ENCODE data around the gene AAR2.

Gene AAR2

GRCh38 chr20:36274181-36274841 is 38.0 kb downstream of the AAR2 start:
- DNase-seq, result peak in 6 of 10 donors; percentile 37 to 93 (median 68)
- intact Hi-C loops (cut with DNase I), result no loop called here

- no peak for DNase-seq
- intact Hi-C loops (cut with DNase I), result no loop called here
Measured at GRCh38 chr20:36275011-36275410, 38.7 kb downstream of the AAR2 start.

DNA sequence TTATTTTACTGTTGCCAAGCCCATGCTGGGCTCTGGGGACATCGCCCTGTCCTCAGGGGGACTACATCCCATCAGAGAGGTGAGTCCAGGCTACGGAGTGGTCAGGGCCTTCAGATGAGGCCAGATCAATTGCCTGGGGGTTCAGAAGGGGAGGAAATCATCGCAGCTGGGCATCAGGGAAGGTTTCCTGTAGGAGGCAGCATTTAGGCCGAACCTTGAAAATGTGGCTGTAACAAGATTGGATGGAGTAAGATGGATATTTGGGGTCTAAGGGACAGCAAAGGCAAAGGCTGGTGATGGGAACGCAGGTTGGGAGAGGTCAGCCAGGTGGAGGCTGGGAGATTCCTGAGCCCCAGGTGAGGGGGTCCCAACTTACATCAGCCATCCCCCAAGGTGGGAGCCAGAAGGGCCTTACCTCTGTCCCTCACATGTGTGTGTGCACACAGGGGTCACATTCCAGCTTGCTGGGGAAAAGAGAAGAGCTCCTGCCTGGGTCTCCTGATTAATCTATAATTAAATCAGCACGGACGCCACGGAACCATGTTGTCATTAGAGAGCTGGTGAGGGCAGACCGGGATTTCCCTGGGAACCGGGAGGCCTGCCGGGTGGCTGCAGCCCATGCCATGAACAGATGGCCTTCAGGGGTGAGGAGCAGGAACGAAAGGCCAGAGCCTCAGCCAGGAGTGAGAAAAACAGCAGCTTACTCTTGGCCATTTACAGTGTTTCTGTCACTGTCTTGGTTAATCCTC is 39.3 kb downstream of the AAR2 start:
- intact Hi-C loops (cut with DNase I), result no loop called here
- no peak for DNase-seq

GRCh38 chr20:36277546-36277945 is 41.3 kb downstream of the AAR2 start:
- intact Hi-C loops (cut with DNase I), result no loop called here
- no peak for DNase-seq

DNA sequence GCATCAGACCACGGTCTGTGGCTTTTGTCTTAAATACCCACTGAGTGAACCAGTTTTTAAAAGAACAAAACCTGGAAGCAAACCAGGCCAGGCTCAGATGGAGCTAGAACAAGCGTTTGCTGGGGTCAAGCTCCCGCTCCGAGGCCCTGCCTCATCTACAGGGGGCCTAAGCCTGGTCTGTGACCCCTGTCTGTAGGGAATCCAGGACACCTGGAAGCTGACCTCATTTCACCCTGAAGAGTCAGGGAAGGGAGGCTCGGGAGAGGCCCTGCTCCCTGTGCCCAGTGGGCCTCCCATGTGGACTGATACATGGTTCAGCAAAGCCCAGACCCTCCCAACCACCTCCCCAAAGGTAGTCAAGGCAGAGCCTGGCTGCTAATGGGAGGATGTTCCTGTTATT is 43.1 kb downstream of the AAR2 start:
- no peak for DNase-seq
- intact Hi-C loops (cut with DNase I), result no loop called here

DNA sequence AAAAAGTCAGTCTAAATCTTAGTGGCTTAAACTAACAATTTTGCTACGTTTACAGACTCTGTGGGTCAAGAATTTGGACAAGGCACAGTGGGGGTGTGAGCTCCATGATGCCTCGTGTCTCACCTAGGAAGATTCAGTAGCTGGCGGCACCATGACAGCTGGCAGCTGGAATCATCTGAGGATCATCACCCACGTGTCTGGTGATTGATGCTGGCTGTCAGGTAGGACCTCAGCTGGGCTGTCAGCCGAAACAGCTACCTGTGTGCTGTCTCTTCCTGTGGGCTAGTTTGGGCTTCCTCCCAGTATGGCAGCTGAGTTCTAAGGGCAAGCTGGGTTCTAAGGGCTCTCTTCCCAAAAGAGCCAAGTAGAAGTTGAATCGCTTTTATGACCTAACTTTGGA is 43.5 kb downstream of the AAR2 start:
- intact Hi-C loops (cut with DNase I), result no loop called here
- DNase-seq, result no peak

GRCh38 chr20:36281785-36282380 is 45.6 kb downstream of the AAR2 start:
- intact Hi-C loops (cut with DNase I), result no loop called here
- no peak for DNase-seq

GRCh38 chr20:36284751-36285150 is 48.5 kb downstream of the AAR2 start:
- intact Hi-C loops (cut with DNase I), result no loop called here
- DNase-seq, result no peak

DNA sequence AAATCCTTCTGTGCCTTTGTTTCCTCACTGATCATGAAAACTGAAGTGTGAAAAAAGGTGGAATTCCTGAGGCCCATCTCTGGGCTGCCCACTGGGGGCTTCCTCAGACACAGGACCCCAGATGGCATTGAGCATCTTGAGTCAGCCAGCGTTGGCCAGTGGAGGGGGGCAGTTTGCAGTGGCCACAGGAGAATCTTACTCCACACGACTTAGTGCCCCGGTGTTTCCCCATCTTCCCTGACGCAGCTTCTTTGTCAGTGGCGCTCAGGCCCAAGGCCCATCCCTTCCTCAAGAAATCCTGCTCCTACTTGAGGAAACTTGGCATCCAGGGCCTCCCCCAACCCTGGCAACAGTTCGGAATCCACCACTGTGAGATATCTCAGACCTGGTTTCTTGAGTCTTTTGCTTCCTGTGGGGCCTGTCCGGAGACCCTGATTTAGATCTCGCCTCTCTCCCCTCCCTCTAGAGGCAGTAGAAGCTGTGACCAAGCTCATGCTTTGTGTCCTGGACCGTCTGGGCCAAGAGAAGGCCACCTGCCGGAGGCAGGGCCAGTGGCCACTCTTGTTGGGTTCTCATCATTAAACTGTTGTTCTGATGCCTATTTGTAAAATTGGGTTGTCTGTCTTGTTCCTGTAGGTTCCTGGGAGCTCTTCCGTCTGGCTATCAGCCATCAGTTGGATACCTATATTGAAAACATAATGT is 49.6 kb downstream of the AAR2 start:
- intact Hi-C loops (cut with DNase I), result no loop called here
- DNase-seq, result no peak

DNA sequence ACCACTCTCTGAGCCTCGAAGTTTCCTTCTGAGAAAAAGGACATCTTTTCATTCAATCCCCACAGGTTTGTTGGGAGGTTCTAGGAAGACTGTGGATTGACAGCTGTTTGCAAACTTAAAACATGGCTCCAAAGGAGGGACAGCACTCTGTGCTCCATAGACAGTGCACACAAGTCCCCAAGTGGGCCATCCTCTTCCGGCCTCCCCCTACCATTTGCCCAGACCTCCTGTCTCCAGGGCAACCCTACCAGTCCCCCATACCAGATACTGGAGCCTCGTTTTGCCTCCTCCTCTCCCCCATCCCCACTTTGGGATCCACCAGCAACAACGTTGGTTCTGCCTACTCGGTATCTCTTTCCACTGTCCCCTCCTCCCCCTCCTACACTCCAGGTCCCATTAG is 61.4 kb downstream of the AAR2 start:
- DNase-seq, result no peak
- intact Hi-C loops (cut with DNase I), result no loop called here

DNA sequence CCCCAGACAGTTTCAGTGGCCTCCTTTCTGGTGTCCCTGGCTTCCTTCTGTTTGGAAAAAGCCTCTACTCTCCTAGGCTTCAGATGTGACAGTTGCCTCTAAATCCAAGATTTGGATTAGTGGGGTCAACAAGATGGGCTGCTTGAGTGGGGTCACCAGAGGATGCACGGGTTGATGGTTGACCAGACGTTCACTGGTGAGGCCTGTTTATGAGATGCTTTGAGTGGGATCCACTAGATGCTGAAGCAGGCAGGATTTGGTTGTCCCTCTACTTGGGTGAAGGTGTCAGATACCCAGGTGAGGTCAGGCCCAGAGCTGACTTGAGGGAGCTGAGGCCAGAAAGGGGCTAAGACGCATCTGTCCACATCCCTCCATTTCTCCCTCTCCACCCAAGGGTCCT is 61.8 kb downstream of the AAR2 start:
- no peak for DNase-seq
- intact Hi-C loops (cut with DNase I), result no loop called here

GRCh38 chr20:36298795-36299339 is 62.6 kb downstream of the AAR2 start:
- intact Hi-C loops (cut with DNase I), result no loop called here
- no peak for DNase-seq

DNA sequence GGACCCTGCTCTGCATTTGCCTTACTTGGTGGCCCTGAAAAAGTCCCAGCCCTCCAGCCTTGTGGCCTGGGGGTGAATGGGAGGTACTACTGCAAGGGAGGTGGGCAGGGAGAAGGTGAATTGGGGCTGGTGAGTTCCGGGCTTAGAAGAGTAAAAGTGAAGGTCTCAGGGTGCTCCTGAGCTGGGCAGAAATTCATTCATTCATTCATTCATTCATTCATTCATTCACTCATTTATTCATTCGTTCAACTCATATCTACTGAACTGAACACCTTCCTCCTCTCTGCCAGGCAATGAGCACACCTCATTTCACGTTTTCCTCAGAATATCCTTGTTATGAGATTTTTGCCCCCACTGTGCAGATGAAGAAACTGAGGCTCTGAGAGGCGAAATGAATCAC is 63.2 kb downstream of the AAR2 start:
- intact Hi-C loops (cut with DNase I), result no loop called here
- no peak for DNase-seq

GRCh38 chr20:36301359-36302119 is 65.3 kb downstream of the AAR2 start:
- intact Hi-C loops (cut with DNase I), result no loop called here
- DNase-seq, result no peak

DNA sequence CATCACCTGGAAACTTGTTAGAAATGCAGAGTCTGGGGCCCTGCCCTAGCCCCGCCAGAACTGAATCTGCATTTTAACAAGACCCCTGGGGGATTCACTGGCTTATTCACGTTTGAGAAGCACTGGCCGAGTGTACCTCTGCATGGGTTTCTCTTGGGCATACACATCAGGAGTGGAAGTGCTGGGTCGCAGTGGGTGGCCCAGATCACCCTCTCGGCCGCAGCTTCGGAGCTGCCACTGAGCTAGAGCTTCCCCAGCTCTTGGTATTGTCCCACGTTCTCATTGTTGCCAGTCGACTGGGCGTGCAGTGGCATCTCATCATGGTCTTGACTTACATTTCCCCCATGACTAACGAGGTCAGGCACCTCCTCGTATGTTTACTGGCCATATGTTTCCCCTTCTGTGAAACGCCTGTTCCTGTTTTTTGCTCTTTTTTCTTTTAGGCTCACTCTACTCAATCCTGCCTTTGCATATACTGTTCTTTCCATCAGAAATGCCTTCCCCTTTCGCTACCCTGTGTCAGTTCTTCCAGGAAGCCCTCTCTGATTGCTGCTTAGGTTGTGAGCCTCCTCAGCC is 66.8 kb downstream of the AAR2 start:
- DNase-seq, result no peak
- intact Hi-C loops (cut with DNase I), result no loop called here

- DNase-seq, result no peak
- intact Hi-C loops (cut with DNase I), result no loop called here
Measured at GRCh38 chr20:36303831-36304230, 67.6 kb downstream of the AAR2 start.

DNA sequence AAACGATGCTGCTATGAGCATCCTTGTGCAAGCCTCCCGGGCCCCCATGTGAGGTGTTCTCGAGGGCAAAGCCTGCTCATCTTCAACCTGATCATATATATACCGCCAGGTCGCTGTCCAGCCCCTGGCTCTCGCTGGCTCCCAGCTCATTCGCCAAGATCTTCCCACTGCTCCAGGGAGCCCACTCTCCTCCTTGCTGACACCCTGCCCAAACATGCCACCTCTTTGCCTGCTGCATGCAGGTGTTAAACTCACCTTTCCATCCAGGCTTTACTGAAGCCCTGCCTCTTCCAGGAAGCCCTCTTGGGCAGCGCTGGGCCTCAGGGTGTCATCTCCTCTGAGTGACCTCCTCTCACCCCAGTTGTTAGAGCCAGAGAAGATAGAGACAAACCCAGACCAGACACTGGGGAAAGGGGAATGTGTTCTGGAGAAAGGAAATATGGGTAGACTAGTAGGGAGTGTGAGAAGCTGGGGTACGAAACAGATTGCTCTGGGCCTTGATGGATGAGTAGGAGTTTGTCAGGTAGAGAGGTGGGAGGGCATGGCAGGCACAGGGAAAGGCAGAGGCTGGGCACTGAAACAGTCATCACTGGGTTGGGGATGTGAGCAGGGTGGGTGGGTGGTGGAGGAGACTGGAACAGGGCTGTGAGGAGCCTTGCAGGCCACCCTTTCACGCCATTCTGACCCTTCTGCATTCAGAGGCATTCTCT is 68.7 kb downstream of the AAR2 start:
- intact Hi-C loops (cut with DNase I), result no loop called here
- no peak for DNase-seq

GRCh38 chr20:36305602-36306551 is 69.6 kb downstream of the AAR2 start, which contains the start of gene DLGAP4:
Gene DLGAP4, plus strand, starts transcription at chr20:36306339. Its CDS starts 125,379 bp downstream, at chr20:36431718.
- intact Hi-C loops (cut with DNase I), result no loop called here
- peak in 3 of 10 donors; percentile 87 to 89 (median 89) for DNase-seq
